Measurements from ENCODE around the gene PKNOX1.

Gene PKNOX1

DNA sequence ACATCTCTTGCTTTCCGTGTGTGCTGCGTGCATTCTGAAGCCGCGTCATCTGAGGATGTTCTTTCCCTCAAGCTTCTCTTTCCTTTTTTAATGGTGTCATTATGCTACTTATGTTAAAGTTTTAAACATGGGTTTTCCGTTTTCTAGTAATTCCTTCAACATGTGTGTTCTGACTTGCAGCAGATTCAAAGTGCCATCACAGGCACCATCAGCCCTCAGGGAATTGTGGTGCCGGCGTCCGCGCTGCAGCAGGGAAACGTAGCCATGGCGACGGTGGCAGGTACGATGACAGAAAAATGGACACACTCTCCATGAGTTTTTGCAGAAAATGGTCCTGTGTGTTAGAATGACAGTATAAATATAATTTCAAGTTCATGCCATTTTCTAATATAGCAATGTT, 42.4 kb downstream of the PKNOX1 start:
- TF ChIP-seq SUZ12 (IDR thresholded peaks at IDR 0.05; ENCODE audit: extremely low read depth, insufficient read depth, insufficient read length) (no peak), ZNF274 (IDR thresholded peaks at IDR 0.05; ENCODE audit: low read depth, low read length) (no peak)
- Histone ChIP-seq H3K4me3 (ENCODE audit: insufficient read length, low read depth) (no peak overlapping the region), H3K4me1 (ENCODE audit: insufficient read depth, insufficient read length) (peaks cover under 1% of the 10 kb centered on the region), H3K27me3 (ENCODE audit: insufficient read depth, insufficient read length) (no peaks in the 10 kb centered on the region), H3K9ac (ENCODE audit: insufficient read length, low read depth) (no peak overlapping the region), H3K9me3 (ENCODE audit: insufficient read depth, low read length) (no peaks in the 10 kb centered on the region), H3K36me3 (ENCODE audit: insufficient read depth, insufficient read length, low read length) (peaks cover 58% of the 10 kb centered on the region)
- no peak for DNase-seq (ENCODE audit: low read depth, low spot score)

GRCh38 chr21:43018519-43018918, 44.2 kb downstream of the PKNOX1 start:
- H3K36me3 ChIP-seq (ENCODE audit: insufficient read depth, insufficient read length, low read length), result peaks cover 55% of the 10 kb centered on the region
- H3K9me3 ChIP-seq (ENCODE audit: insufficient read depth, low read length), result no peaks in the 10 kb centered on the region
- TF ChIP-seq SUZ12 (IDR thresholded peaks at IDR 0.05; ENCODE audit: extremely low read depth, insufficient read depth, insufficient read length), result no peak
- TF ChIP-seq YY1 (IDR thresholded peaks at IDR 0.05; ENCODE audit: insufficient read depth, insufficient read length), result no peak
- TF ChIP-seq ZNF274 (IDR thresholded peaks at IDR 0.05; ENCODE audit: low read depth, low read length), result no peak
- no peak overlapping the region for H3K9ac ChIP-seq (ENCODE audit: insufficient read length, low read depth)
- no peak for DNase-seq (ENCODE audit: low read depth, low spot score)
- H3K4me1 ChIP-seq (ENCODE audit: insufficient read depth, insufficient read length), result peaks cover 7% of the 10 kb centered on the region
- H3K27me3 ChIP-seq (ENCODE audit: insufficient read depth, insufficient read length), result no peaks in the 10 kb centered on the region
- no peak overlapping the region for H3K4me3 ChIP-seq (ENCODE audit: insufficient read length, low read depth)

DNA sequence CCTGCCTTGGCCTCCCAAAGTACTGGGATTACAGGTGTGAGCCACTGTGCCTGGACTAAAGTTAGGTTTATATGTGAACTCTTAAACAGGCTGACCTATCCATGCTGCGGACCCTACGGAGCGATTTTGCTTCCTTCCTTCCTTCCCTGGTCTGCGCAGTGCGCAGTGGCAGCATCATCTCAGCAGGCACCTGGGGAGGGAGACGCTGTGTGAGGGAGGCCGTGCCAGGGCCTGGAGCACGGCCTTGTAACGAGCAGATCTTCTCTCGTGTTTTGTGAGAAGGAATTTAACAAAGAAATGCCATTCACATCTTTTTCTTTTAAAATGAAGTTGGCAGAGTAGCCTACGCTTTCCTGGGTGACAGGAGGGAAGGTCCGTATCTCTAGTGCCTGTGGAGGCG, 45.8 kb downstream of the PKNOX1 start:
- Histone ChIP-seq H3K36me3 (ENCODE audit: insufficient read depth, insufficient read length, low read length) (peaks cover 67% of the 10 kb centered on the region), H3K9ac (ENCODE audit: insufficient read length, low read depth) (no peak overlapping the region), H3K27me3 (ENCODE audit: insufficient read depth, insufficient read length) (no peaks in the 10 kb centered on the region), H3K4me3 (ENCODE audit: insufficient read length, low read depth) (no peak overlapping the region), H3K4me1 (ENCODE audit: insufficient read depth, insufficient read length) (peaks cover 7% of the 10 kb centered on the region), H3K9me3 (ENCODE audit: insufficient read depth, low read length) (no peaks in the 10 kb centered on the region)
- TF ChIP-seq SUZ12 (IDR thresholded peaks at IDR 0.05; ENCODE audit: extremely low read depth, insufficient read depth, insufficient read length) (no peak), YY1 (IDR thresholded peaks at IDR 0.05; ENCODE audit: insufficient read depth, insufficient read length) (no peak), ZNF274 (IDR thresholded peaks at IDR 0.05; ENCODE audit: low read depth, low read length) (no peak)
- no peak for DNase-seq (ENCODE audit: low read depth, low spot score)

- no peak for TF ChIP-seq SUZ12 (IDR thresholded peaks at IDR 0.05; ENCODE audit: extremely low read depth, insufficient read depth, insufficient read length)
- no peak for TF ChIP-seq ZNF274 (IDR thresholded peaks at IDR 0.05; ENCODE audit: low read depth, low read length)
- no peak for TF ChIP-seq YY1 (IDR thresholded peaks at IDR 0.05; ENCODE audit: insufficient read depth, insufficient read length)
- Histone ChIP-seq H3K9me3 (ENCODE audit: insufficient read depth, low read length) (no peaks in the 10 kb centered on the region), H3K36me3 (ENCODE audit: insufficient read depth, insufficient read length, low read length) (peaks cover 69% of the 10 kb centered on the region), H3K4me3 (ENCODE audit: insufficient read length, low read depth) (no peak overlapping the region), H3K27me3 (ENCODE audit: insufficient read depth, insufficient read length) (no peaks in the 10 kb centered on the region), H3K9ac (ENCODE audit: insufficient read length, low read depth) (no peak overlapping the region), H3K4me1 (ENCODE audit: insufficient read depth, insufficient read length) (peaks cover 7% of the 10 kb centered on the region)
- no peak for DNase-seq (ENCODE audit: low read depth, low spot score)
These were observed 46.4 kb downstream of the PKNOX1 start for GRCh38 chr21:43020771-43021170.

GRCh38 chr21:43021191-43021590, 46.8 kb downstream of the PKNOX1 start:
- DNase-seq (ENCODE audit: low read depth, low spot score), result no peak
- H3K4me3 ChIP-seq (ENCODE audit: insufficient read length, low read depth), result no peak overlapping the region
- peaks cover 65% of the 10 kb centered on the region for H3K36me3 ChIP-seq (ENCODE audit: insufficient read depth, insufficient read length, low read length)
- H3K9me3 ChIP-seq (ENCODE audit: insufficient read depth, low read length), result no peaks in the 10 kb centered on the region
- no peak overlapping the region for H3K9ac ChIP-seq (ENCODE audit: insufficient read length, low read depth)
- no peaks in the 10 kb centered on the region for H3K27me3 ChIP-seq (ENCODE audit: insufficient read depth, insufficient read length)
- TF ChIP-seq YY1 (IDR thresholded peaks at IDR 0.05; ENCODE audit: insufficient read depth, insufficient read length), result no peak
- no peak for TF ChIP-seq ZNF274 (IDR thresholded peaks at IDR 0.05; ENCODE audit: low read depth, low read length)
- no peak for TF ChIP-seq SUZ12 (IDR thresholded peaks at IDR 0.05; ENCODE audit: extremely low read depth, insufficient read depth, insufficient read length)
- peaks cover 7% of the 10 kb centered on the region for H3K4me1 ChIP-seq (ENCODE audit: insufficient read depth, insufficient read length)

DNA sequence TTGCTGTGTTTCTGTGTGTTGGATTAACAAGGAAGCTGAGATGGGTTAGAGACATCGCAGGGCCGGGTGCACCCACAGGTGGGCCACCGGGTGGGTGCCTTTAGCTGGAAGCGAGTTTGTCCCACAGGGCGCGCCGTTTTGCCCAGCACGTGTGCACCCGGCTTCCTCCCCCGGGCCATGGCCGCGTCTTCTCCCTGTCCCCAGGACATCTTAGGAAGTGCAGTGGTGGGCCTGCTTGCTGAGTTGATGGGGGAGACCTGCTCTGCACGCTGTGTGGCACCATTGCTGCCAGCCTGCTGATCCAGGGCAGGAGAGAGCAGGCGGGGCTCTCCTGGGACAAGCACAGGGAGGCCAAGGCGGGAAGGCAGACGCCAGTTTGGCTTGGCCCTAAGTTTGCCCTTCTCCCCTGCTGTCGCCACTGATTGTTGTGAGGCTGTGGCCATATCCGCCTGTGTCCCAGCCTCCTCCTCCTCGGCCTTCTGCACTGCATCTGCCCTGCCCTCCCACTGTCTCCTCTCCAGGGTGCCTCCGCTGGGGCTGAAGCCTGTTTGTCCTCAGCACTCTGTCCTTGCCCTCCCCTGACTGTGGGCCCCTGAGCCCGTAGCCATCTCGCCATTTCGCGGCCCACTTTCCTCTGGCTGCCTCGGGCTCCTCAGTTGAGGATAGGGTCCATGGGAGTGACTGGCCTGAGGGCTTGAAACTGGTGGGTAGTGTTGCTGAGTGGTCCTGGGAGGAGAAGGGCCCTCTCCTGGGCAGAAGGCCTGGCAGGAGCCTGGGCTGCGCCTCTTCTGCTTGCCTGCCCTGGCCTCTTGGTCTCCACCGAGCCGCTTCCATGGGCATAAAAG, 47.6 kb downstream of the PKNOX1 start:
- H3K27me3 ChIP-seq (ENCODE audit: insufficient read depth, insufficient read length), result no peaks in the 10 kb centered on the region
- no peak for DNase-seq (ENCODE audit: low read depth, low spot score)
- peaks cover 7% of the 10 kb centered on the region for H3K4me1 ChIP-seq (ENCODE audit: insufficient read depth, insufficient read length)
- H3K36me3 ChIP-seq (ENCODE audit: insufficient read depth, insufficient read length, low read length), result peaks cover 59% of the 10 kb centered on the region
- no peak overlapping the region for H3K4me3 ChIP-seq (ENCODE audit: insufficient read length, low read depth)
- no peaks in the 10 kb centered on the region for H3K9me3 ChIP-seq (ENCODE audit: insufficient read depth, low read length)
- H3K9ac ChIP-seq (ENCODE audit: insufficient read length, low read depth), result peak overlapping the region; percentile 22
- TF ChIP-seq SUZ12 (IDR thresholded peaks at IDR 0.05; ENCODE audit: extremely low read depth, insufficient read depth, insufficient read length) (no peak), YY1 (IDR thresholded peaks at IDR 0.05; ENCODE audit: insufficient read depth, insufficient read length) (no peak), ZNF274 (IDR thresholded peaks at IDR 0.05; ENCODE audit: low read depth, low read length) (no peak)

DNA sequence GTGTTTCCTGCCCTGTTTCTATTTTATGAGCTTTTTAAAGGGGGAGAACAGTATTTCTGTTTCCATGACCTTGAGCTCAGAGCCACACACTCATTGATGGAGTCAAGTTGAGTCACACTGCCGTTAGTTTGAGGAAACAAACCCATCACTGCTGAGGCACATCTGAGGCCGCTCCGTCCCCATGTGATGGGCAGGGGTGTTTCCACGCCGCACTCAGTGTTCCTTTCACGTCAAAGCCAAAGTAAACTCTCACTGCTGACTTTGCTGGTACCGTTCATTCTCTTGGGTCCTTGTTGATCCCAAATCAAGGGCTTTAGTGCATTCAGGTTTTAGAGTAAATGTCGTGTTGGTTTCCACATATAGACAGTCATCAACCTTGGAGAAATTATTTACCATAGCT, 48.8 kb downstream of the PKNOX1 start:
- H3K4me3 ChIP-seq (ENCODE audit: insufficient read length, low read depth), result no peak overlapping the region
- H3K9me3 ChIP-seq (ENCODE audit: insufficient read depth, low read length), result no peaks in the 10 kb centered on the region
- H3K27me3 ChIP-seq (ENCODE audit: insufficient read depth, insufficient read length), result no peaks in the 10 kb centered on the region
- no peak overlapping the region for H3K9ac ChIP-seq (ENCODE audit: insufficient read length, low read depth)
- H3K36me3 ChIP-seq (ENCODE audit: insufficient read depth, insufficient read length, low read length), result peaks cover 55% of the 10 kb centered on the region
- DNase-seq (ENCODE audit: low read depth, low spot score), result no peak
- TF ChIP-seq ZNF274 (IDR thresholded peaks at IDR 0.05; ENCODE audit: low read depth, low read length) (no peak), SUZ12 (IDR thresholded peaks at IDR 0.05; ENCODE audit: extremely low read depth, insufficient read depth, insufficient read length) (no peak), YY1 (IDR thresholded peaks at IDR 0.05; ENCODE audit: insufficient read depth, insufficient read length) (no peak)
- H3K4me1 ChIP-seq (ENCODE audit: insufficient read depth, insufficient read length), result peaks cover 11% of the 10 kb centered on the region

All from NT2/D1 (cell line).